Right lobe of liver (tissue), 6 donors: Measurements from ENCODE around the gene SLC35B4. TPM values are rescaled to one million over a fixed set of nuclear protein-coding genes. Genes with fewer than 3 reads are reported as not detected.

Source experiments
- ATAC-seq, 4 donors: fragments of 200-7000 bp; cut with Tn5 transposase; one replicate each; pipeline ENCODE4 v1.9.1; 2020; ENCODE audit warnings: mild to moderate bottlenecking in 4 of 4, moderate library complexity in 4 of 4
- DNase-seq, 3 donors: peaks; one replicate each; pipeline ENCODE4 v3.0.0-alpha.2; 2020
- H3K27ac ChIP-seq, 3 donors: fragments of 200-600 bp; one replicate each; pipeline ENCODE4 v1.8.0; 2022
- H3K27me3 ChIP-seq, 2 donors: fragments of 200-600 bp; one replicate each; pipeline ENCODE4 v1.8.0; 2022
- H3K36me3 ChIP-seq, 4 donors: fragments of 200-600 bp; sonication (generic) in 1 of 4; one replicate each; pipeline versions ENCODE4 v1.5.1 to v1.8.0; 2017 to 2022; ENCODE audit warnings: control low read depth in 1 of 4
- H3K4me1 ChIP-seq, 4 donors: fragments of 200-600 bp; sonication (generic) in 1 of 4; one replicate each; pipeline versions ENCODE4 v1.5.1 to v1.8.0; 2017 to 2022; ENCODE audit warnings: control low read depth in 1 of 4
- H3K4me3 ChIP-seq, 3 donors: fragments of 200-600 bp; one replicate each; pipeline ENCODE4 v1.8.0; 2022
- H3K9me3 ChIP-seq, 4 donors: fragments of 200-600 bp; sonication (generic) in 1 of 4; one replicate each; pipeline versions ENCODE4 v1.5.1 to v1.8.0; 2017 to 2022; ENCODE audit warnings: control low read depth in 1 of 4
- CTCF ChIP-seq, 4 donors: fragments of 200-600 bp in 3 of 4; fragments of 450-650 bp in 1 of 4; IDR thresholded peaks; one replicate each; pipeline versions ENCODE4 v1.5.1 to v1.8.0; 2016 to 2022; ENCODE audit warnings: antibody characterized with exemption in 4 of 4, mild to moderate bottlenecking in 2 of 4
- POLR2A ChIP-seq: fragments of 450-650 bp; IDR thresholded peaks from one replicate; pipeline ENCODE4 v1.6.1; 2017; ENCODE audit warnings: antibody characterized with exemption, mild to moderate bottlenecking
- WGBS: methylation state at CpG from one replicate; pipeline ENCODE4 v1.1.6; 2018; ENCODE audit warnings: low coverage, low lambda C conversion rate; ENCODE audit not compliant: insufficient coverage; ENCODE audit errors: missing lambda C conversion rate; 5-methylcytosine and 5-hydroxymethylcytosine counted together
- intact Hi-C, 2 donors: fragments of 100-400 bp; cut with DNase I; formaldehyde crosslinking; loops; one replicate each; pipeline versions ENCODE4 v1.11.2 to v1.14.1; 2022
- long read RNA-seq: library from polyadenylated mRNA; unstranded; transcript quantifications from one replicate; pipeline ENCODE4 v2.0.0, GENCODE V29; 2019
- total RNA-seq, 6 experiments: library from RNA; depleted of rRNA in 2 of 6; stranded (reverse); fragments of >200 nt in 2 of 6; fragmentation: NEBNext Ultra II Directional in 3 of 6; extraction: Animal tissue kit (Norgen Biotek cat#: 25700) in 3 of 6; gene quantifications; one replicate each; pipeline versions ENCODE4 v1.1.0 to v1.2.4, GENCODE V29; 2016 to 2023
- donor health status: DM: no; HTN: yes; CAD: no.
- donor health status: DM: no; HTN: no; CAD: no.
- donor health status: DM: no; HTN: no; CAD: no.
- donor health status: DM: no; HTN: yes; CAD: no.
- donor health status: DM: no; HTN: yes; CAD: no.

Gene SLC35B4
- 10 to 100 TPM in 4 of 6 experiments, 1 to 10 TPM in 2; 8.9 to 13.5 (median 10.4) TPM for total RNA-seq
- long read RNA-seq, full-length matches to known transcripts = 1 of 2 reads
- long read RNA-seq, partial matches to known transcripts = 1 of 2 reads
- long read RNA-seq, other reads (novel, unspliced or antisense) = 0 of 2 reads

GRCh38 chr7:134316539-134317344, at the start of gene SLC35B4:
Gene SLC35B4, minus strand, starts transcription at chr7:134316930. Its CDS starts 179 bp downstream, at chr7:134316751.
- TF ChIP-seq CTCF (IDR thresholded peaks at IDR 0.05) = peak; percentile 14 to 37 (median 20)
- TF ChIP-seq POLR2A = peak; percentile 69
- peak; percentile 98 to 99 (median 99) for DNase-seq
- ATAC-seq = peak; percentile 97 to 99 (median 98)
- no peaks in the 10 kb centered on the region for H3K27me3 ChIP-seq
- no peaks in the 10 kb centered on the region for H3K9me3 ChIP-seq
- peak within 1 kb of the TSS; percentile 74 to 91 (median 75) for H3K27ac ChIP-seq
- intact Hi-C loops = no loop called here
- H3K4me3 ChIP-seq = peak within 1 kb of the TSS; percentile 75 to 100 (median 83)
- peaks cover 0 to 12% (median 0%) of the 10 kb centered on the region in 4 donors for H3K4me1 ChIP-seq
- no peaks in the 10 kb centered on the region for H3K36me3 ChIP-seq
- 0% methylated on average over 16 of the region's 69 CpGs for WGBS

- intact Hi-C loops = no loop called here
- DNase-seq (peak in 1 of 3 donors; percentile 56), ATAC-seq (peak; percentile 41 to 67 (median 54))
- peak overlapping the region; percentile 40 to 91 (median 70) for H3K27ac ChIP-seq
- WGBS = no CpG with 5 or more reads among the region's 1 CpG
- H3K27me3 ChIP-seq = no peaks in the 10 kb centered on the region
- TF ChIP-seq CTCF (IDR thresholded peaks at IDR 0.05) (no peak), POLR2A (peak; percentile 52)
- no peaks in the 10 kb centered on the region for H3K9me3 ChIP-seq
- H3K36me3 ChIP-seq = no peaks in the 10 kb centered on the region
- H3K4me3 ChIP-seq = no peak overlapping the region
- H3K4me1 ChIP-seq = peaks cover 0 to 72% (median 31%) of the 10 kb centered on the region in 4 donors
Measured at GRCh38 chr7:134366481-134366880, 49.8 kb upstream of the SLC35B4 start.

GRCh38 chr7:134365341-134366054, 48.8 kb upstream of the SLC35B4 start:
- TF ChIP-seq CTCF (IDR thresholded peaks at IDR 0.05) = no peak
- no peak for TF ChIP-seq POLR2A
- Histone ChIP-seq H3K9me3 (no peaks in the 10 kb centered on the region), H3K36me3 (no peaks in the 10 kb centered on the region), H3K27me3 (no peaks in the 10 kb centered on the region), H3K27ac (peak overlapping the region; percentile 48 to 91 (median 70)), H3K4me1 (peaks cover 0 to 72% (median 34%) of the 10 kb centered on the region in 4 donors), H3K4me3 (no peak overlapping the region)
- intact Hi-C loops = no loop called here
- no peak for DNase-seq
- 46% methylated on average over 6 of the region's 6 CpGs for WGBS
- ATAC-seq = peak in 1 of 4 donors; percentile 3

GRCh38 chr7:134364619-134365037, 47.9 kb upstream of the SLC35B4 start:
- DNase-seq (no peak), ATAC-seq (peak in 1 of 4 donors; percentile 10)
- intact Hi-C loops = no loop called here
- no peak for TF ChIP-seq CTCF (IDR thresholded peaks at IDR 0.05)
- TF ChIP-seq POLR2A = no peak
- Histone ChIP-seq H3K4me3 (no peak overlapping the region), H3K36me3 (no peaks in the 10 kb centered on the region), H3K9me3 (no peaks in the 10 kb centered on the region), H3K27ac (peak overlapping the region; percentile 48 to 91 (median 70)), H3K4me1 (peaks cover 0 to 76% (median 37%) of the 10 kb centered on the region in 4 donors), H3K27me3 (no peaks in the 10 kb centered on the region)
